ENCODE measurements around the gene PDIK1L. TPM values are rescaled to one million over a fixed set of nuclear protein-coding genes. Genes with fewer than 3 reads are reported as not detected.

PDIK1L gene
- total RNA-seq, 1 experiment from 2014 or later: 7.6 TPM

DNA sequence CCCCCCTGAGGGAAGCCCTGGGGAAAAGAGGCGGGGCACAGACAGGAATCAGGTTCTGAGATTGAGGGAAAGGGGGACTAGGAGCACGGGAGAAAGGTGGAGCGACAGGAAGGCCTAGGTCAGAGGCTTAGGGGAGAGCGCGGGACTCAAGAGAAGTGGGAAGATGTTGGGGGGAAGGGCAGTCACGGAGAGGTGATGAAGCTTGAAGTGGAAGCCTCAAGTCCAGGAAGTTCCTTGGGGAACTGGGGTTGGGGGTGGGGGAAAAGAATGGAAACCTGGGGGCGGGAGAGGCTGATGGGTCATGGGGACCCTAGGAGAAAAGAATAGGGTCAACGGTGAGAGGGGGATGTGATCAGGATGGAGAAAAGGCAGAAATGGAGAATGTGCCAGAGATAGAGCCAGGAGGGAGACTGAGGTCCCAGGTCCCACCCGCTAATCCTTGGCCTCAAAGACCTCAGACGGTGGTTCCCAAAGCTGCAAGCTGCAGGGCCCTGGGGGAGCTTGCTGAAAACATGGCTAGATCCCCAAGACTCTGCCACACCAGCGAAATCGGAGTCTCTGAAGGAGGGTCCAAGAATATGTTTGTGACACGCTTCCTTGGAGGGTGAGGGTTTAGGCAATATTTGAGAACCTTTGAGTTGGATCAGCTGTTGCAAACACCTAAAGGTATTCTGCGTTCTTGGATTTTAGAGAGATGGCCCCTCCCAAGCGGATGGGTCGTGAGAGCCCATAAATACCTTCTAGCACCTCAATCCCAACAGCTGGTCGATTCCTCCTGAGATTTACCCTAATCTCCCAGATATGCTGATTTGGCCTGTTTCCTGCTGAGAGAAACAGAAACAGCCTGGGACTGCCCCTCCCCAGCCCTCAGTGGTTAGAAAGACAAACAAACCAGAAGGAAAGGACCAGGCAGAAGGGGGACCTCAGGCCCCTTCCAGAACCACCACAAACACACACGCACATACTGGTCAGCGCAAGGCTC lies 53.5 kb downstream of the PDIK1L start:
- Histone ChIP-seq H4K20me1 (ENCODE audit: insufficient read depth) (no peaks in the 10 kb centered on the region), H3K27ac (no peak overlapping the region), H3K9me2 (ENCODE audit: insufficient read depth) (no peaks in the 10 kb centered on the region), H2AFZ (no peak overlapping the region; the same call in 1 of the 2 replicates), H3K79me2 (ENCODE audit: low read depth) (peaks cover 3% of the 10 kb centered on the region), H3K4me1 (replicated peaks; ENCODE audit: insufficient read depth) (0 out of 2 replicates have a peak, but pooled peaks cover 3% of the 10 kb centered on the region), H3K4me3 (no peak overlapping the region), H3K36me3 (ENCODE audit: low read depth) (no peaks in the 10 kb centered on the region), H3K9me3 (ENCODE audit: insufficient read depth, low read depth) (no peaks in the 10 kb centered on the region), H3F3A (ENCODE audit: insufficient read depth, low read depth) (no peaks in the 10 kb centered on the region; the same call in 1 of the 2 replicates), H3K4me2 (peak overlapping the region; percentile 71), H3K27me3 (ENCODE audit: insufficient read depth, low read depth) (peaks cover 18% of the 10 kb centered on the region)
- ChIA-PET POLR2A (ENCODE audit: unreplicated experiment) (interaction anchor here (0.5 kb wide), 1 partner anchor 267 kb away, joined by 12 read pairs; no protein-coding TSS in a partner anchor), CTCF (no interaction called here)
- DNase-seq: no peak
- TF ChIP-seq EZH2 (IDR thresholded peaks at IDR 0.05; ENCODE audit: low read depth): no peak
- TF ChIP-seq, protein P1, sequence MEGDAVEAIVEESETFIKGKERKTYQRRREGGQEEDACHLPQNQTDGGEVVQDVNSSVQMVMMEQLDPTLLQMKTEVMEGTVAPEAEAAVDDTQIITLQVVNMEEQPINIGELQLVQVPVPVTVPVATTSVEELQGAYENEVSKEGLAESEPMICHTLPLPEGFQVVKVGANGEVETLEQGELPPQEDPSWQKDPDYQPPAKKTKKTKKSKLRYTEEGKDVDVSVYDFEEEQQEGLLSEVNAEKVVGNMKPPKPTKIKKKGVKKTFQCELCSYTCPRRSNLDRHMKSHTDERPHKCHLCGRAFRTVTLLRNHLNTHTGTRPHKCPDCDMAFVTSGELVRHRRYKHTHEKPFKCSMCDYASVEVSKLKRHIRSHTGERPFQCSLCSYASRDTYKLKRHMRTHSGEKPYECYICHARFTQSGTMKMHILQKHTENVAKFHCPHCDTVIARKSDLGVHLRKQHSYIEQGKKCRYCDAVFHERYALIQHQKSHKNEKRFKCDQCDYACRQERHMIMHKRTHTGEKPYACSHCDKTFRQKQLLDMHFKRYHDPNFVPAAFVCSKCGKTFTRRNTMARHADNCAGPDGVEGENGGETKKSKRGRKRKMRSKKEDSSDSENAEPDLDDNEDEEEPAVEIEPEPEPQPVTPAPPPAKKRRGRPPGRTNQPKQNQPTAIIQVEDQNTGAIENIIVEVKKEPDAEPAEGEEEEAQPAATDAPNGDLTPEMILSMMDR (conservative IDR thresholded peaks at IDR 0.05): no peak
- no TSS peak for BruUV-seq (replicated peaks)
- intact Hi-C loops (cut with micrococcal nuclease; ENCODE audit: unreplicated experiment): loop anchor here (5.0 to 10.0 kb wide), 3 partner anchors 58 to 270 kb away; no protein-coding TSS in a partner anchor

DNA sequence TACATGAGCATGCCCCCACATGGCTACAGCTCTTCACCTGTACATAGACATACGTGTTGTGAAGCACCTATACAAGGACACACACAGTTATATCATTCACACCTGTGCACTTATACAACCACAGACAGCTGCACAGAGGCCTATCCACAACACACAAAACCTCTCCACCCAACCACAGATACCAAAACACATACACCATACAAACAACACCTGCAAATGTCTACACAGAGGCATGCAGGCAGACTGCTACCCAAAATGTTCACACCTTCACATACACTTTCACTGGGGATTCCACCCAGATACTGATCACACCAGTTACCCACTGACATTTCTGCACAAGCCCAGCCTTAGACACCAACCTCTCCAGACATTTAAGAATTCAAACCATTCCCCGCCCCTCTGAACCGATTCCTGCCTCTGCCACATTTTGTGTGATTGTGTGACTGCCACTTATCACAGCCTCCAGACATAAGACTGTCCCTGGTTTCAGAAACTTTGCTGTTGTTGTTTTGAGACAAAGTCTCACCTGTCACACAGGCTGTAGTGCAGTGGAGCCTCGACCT lies 55.2 kb downstream of the PDIK1L start:
- Histone ChIP-seq H3K9me3 (ENCODE audit: insufficient read depth, low read depth) (no peaks in the 10 kb centered on the region), H4K20me1 (ENCODE audit: insufficient read depth) (no peaks in the 10 kb centered on the region), H2AFZ (no peak overlapping the region), H3K4me1 (replicated peaks; ENCODE audit: insufficient read depth) (peaks cover 10% of the 10 kb centered on the region; the same call in 1 of the 2 replicates), H3K27me3 (ENCODE audit: insufficient read depth, low read depth) (peaks cover 9% of the 10 kb centered on the region), H3K9me2 (ENCODE audit: insufficient read depth) (no peaks in the 10 kb centered on the region), H3K27ac (no peak overlapping the region), H3K36me3 (ENCODE audit: low read depth) (no peaks in the 10 kb centered on the region), H3K79me2 (ENCODE audit: low read depth) (peaks cover 16% of the 10 kb centered on the region), H3K4me3 (no peak overlapping the region), H3K4me2 (no peak overlapping the region), H3F3A (ENCODE audit: insufficient read depth, low read depth) (no peaks in the 10 kb centered on the region; the same call in 1 of the 2 replicates)
- no peak for TF ChIP-seq EZH2 (IDR thresholded peaks at IDR 0.05; ENCODE audit: low read depth)
- TF ChIP-seq, protein P1 (conservative IDR thresholded peaks at IDR 0.05): no peak
- POLR2A ChIA-PET (ENCODE audit: unreplicated experiment): no interaction called here
- intact Hi-C loops (cut with micrococcal nuclease; ENCODE audit: unreplicated experiment): loop anchor here (10.0 kb wide), 1 partner anchor 272 kb away; no protein-coding TSS in a partner anchor
- BruUV-seq (replicated peaks): no TSS peak
- DNase-seq: no peak
- CTCF ChIA-PET: no interaction called here

DNA sequence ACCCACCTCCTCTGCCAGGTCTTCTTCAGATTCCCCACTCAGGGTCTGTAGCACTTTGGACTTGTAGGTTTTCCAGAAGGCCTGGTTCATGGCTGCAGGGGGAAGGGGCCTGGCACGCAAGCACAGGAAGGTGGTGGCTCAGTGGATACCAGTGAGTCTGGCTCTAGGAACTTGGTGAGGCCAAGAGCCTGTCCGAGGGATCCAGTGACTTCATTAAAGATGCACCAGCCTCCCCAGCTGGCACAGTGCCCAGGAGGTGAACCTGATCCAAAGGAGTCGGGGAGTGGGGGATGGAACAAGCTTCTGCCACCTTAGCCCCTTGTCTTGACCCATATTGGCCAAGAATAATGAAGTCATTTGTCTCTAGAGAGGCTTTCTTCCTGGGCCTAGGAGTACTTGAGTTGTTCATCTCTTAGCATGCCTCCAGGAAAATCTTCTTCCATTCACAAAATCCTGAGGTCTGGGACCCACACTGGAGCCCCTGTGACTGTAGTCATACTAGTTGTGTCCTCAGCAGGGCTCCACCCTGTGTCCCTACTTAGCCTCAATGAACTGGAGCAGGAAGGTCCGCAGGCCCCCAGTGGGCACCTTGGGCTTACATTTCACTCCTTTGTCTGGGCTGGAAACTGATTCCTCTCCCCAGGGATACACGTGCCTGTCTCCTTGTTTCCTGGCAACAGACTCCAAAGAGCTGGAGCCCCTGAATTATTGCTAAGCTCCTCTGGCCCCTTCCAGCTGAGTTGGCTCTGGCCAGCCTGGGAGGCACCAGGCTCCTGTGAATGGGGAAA lies 57.0 kb downstream of the PDIK1L start, which contains the start of gene C1orf232:
C1orf232 (minus strand) TSS at position 554 of the 788 bp plus-strand sequence; CDS start at position 90, 464 bp downstream.
- no TSS peak for BruUV-seq (replicated peaks)
- Histone ChIP-seq H3K27me3 (ENCODE audit: insufficient read depth, low read depth) (no peaks in the 10 kb centered on the region), H3K79me2 (ENCODE audit: low read depth) (peaks cover 16% of the 10 kb centered on the region), H3K4me2 (peak within 1 kb of the TSS; percentile 96), H3K4me1 (replicated peaks; ENCODE audit: insufficient read depth) (peaks cover 10% of the 10 kb centered on the region; the same call in 1 of the 2 replicates), H3K36me3 (ENCODE audit: low read depth) (no peaks in the 10 kb centered on the region), H3K4me3 (peak within 1 kb of the TSS; percentile 99), H2AFZ (peak within 1 kb of the TSS; percentile 95), H3K27ac (no peak within 1 kb of the TSS), H3K9me2 (ENCODE audit: insufficient read depth) (no peaks in the 10 kb centered on the region), H3K9me3 (ENCODE audit: insufficient read depth, low read depth) (no peaks in the 10 kb centered on the region), H3F3A (ENCODE audit: insufficient read depth, low read depth) (0 out of 2 replicates have a peak, but pooled peaks cover 2% of the 10 kb centered on the region), H4K20me1 (ENCODE audit: insufficient read depth) (no peaks in the 10 kb centered on the region)
- TF ChIP-seq, protein P1 (conservative IDR thresholded peaks at IDR 0.05): no peak
- TF ChIP-seq EZH2 (IDR thresholded peaks at IDR 0.05; ENCODE audit: low read depth): no peak
- CTCF ChIA-PET: interaction anchor here (1.0 kb wide), 1 partner anchor 153 kb away, joined by 3 read pairs; no protein-coding TSS in a partner anchor
- intact Hi-C loops (cut with micrococcal nuclease; ENCODE audit: unreplicated experiment): loop anchor here (10.0 kb wide), 1 partner anchor 274 kb away; no protein-coding TSS in a partner anchor
- POLR2A ChIA-PET (ENCODE audit: unreplicated experiment): no interaction called here
- no peak for DNase-seq
